Measurements from ENCODE around the gene CPSF2.

DNA sequence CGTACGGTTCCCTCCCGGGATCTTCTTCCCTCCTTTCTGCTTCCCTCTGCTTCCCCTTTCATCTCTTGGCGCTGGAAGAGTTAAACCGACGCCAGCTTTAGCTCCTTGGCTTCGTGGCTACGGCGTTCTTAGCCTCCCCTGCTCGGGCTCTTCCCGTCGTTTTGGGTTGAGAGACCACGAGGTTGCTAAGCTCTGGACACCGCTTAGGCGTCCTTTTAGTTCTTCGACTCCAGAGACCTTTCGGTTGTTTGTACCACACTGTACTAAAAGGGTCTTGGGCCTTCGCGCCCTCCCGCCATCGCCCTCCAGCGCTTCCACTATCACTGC is 545 bp downstream of the CPSF2 start:
- no peak for TF ChIP-seq POLR2A (IDR thresholded peaks at IDR 0.05)
- no peak for TF ChIP-seq CTCF (IDR thresholded peaks at IDR 0.05)
